GM12891 (cell line): ENCODE data around the gene ANKRD6.

Experiments
- PAX5 ChIP-seq: IDR thresholded peaks from 2 replicates; pipeline ENCODE4 v1.6.1; 2011; ENCODE audit warnings: low read length, moderate library complexity, mild to moderate bottlenecking; ENCODE audit not compliant: insufficient read depth, severe bottlenecking
- POLR2A ChIP-seq: IDR thresholded peaks from 2 replicates; pipeline ENCODE4 v1.6.1; 2011; ENCODE audit warnings: low read depth, low read length, control low read depth
- POLR2AphosphoS5 ChIP-seq: IDR thresholded peaks from 2 replicates; pipeline ENCODE4 v1.6.1; 2011; ENCODE audit warnings: low read depth, low read length, control low read depth
- POU2F2 ChIP-seq: IDR thresholded peaks from 2 replicates; pipeline ENCODE4 v1.6.1; 2011; ENCODE audit warnings: low read depth, mild to moderate bottlenecking, control low read depth, low read length, moderate library complexity
- SPI1 ChIP-seq: IDR thresholded peaks from 2 replicates; pipeline ENCODE4 v1.6.1; 2011; ENCODE audit warnings: low read depth, low read length, control low read depth
- TAF1 ChIP-seq: IDR thresholded peaks from 2 replicates; pipeline ENCODE4 v1.6.1; 2011; ENCODE audit warnings: low read depth, low read length, control low read depth

- no peak for TF ChIP-seq POLR2A
- no peak for TF ChIP-seq TAF1
- TF ChIP-seq PAX5 = no peak
- TF ChIP-seq POLR2AphosphoS5 = no peak
- no peak for TF ChIP-seq SPI1
- TF ChIP-seq POU2F2 = no peak
Measured at GRCh38 chr6:89509777-89510281, 76.9 kb downstream of the ANKRD6 start.
